ENCODE results near the gene FAM107B. TPM values are rescaled to one million over a fixed set of nuclear protein-coding genes. Genes with fewer than 3 reads are reported as not detected.

FAM107B gene
- total RNA-seq, 1 experiment from 2014 or later, result 41.3 TPM

GRCh38 chr10:14815681-14816080 is 41.0 kb upstream of the FAM107B start:
- intact Hi-C loops (cut with micrococcal nuclease), result no loop called here
- ChIA-PET POLR2A (no interaction called here), CTCF (interaction anchor here (0.6 kb wide), 1 partner anchor 146 kb away, joined by 5 read pairs; no protein-coding TSS in a partner anchor)
- Mint-ChIP-seq H3K9me3 (ENCODE audit: unreplicated experiment) (no peaks in the 10 kb centered on the region), H3K27ac (ENCODE audit: low read depth, unreplicated experiment) (no peak overlapping the region), H3K36me3 (ENCODE audit: insufficient read depth, unreplicated experiment) (no peaks in the 10 kb centered on the region), H3K27me3 (ENCODE audit: insufficient read depth, unreplicated experiment) (no peaks in the 10 kb centered on the region), H3K4me3 (ENCODE audit: unreplicated experiment) (no peak overlapping the region), H3K4me1 (ENCODE audit: insufficient read depth, unreplicated experiment) (peaks cover 7% of the 10 kb centered on the region)
- no peak for DNase-seq (ENCODE audit: unreplicated experiment)
- no peak for TF ChIP-seq CTCF (IDR thresholded peaks at IDR 0.05; ENCODE audit: unreplicated experiment)
- no TSS peak for BruUV-seq (replicated peaks)

GRCh38 chr10:14812271-14812670 is 37.6 kb upstream of the FAM107B start:
- Mint-ChIP-seq H3K9me3 (ENCODE audit: unreplicated experiment) (no peaks in the 10 kb centered on the region), H3K36me3 (ENCODE audit: insufficient read depth, unreplicated experiment) (no peaks in the 10 kb centered on the region), H3K4me1 (ENCODE audit: insufficient read depth, unreplicated experiment) (no peaks in the 10 kb centered on the region), H3K27ac (ENCODE audit: low read depth, unreplicated experiment) (no peak overlapping the region), H3K4me3 (ENCODE audit: unreplicated experiment) (no peak overlapping the region), H3K27me3 (ENCODE audit: insufficient read depth, unreplicated experiment) (no peaks in the 10 kb centered on the region)
- TF ChIP-seq CTCF (IDR thresholded peaks at IDR 0.05; ENCODE audit: unreplicated experiment), result no peak
- intact Hi-C loops (cut with micrococcal nuclease), result no loop called here
- BruUV-seq (replicated peaks), result no TSS peak
- no peak for DNase-seq (ENCODE audit: unreplicated experiment)
- ChIA-PET CTCF (interaction anchor here (0.6 to 2.6 kb wide), 3 partner anchors 11 to 838 kb away, joined by 3 to 11 read pairs (median 5); no protein-coding TSS in a partner anchor), POLR2A (no interaction called here)

GRCh38 chr10:14810969-14811953 is 36.6 kb upstream of the FAM107B start:
- no peak for TF ChIP-seq CTCF (IDR thresholded peaks at IDR 0.05; ENCODE audit: unreplicated experiment)
- no peaks in the 10 kb centered on the region for H3K4me1 Mint-ChIP-seq (ENCODE audit: insufficient read depth, unreplicated experiment)
- CTCF ChIA-PET, result interaction anchor here (0.8 to 1.3 kb wide), 3 partner anchors 11 to 159 kb away, joined by 3 to 6 read pairs (median 5); no protein-coding TSS in a partner anchor
- intact Hi-C loops (cut with micrococcal nuclease), result no loop called here
- no peak overlapping the region for H3K27ac Mint-ChIP-seq (ENCODE audit: low read depth, unreplicated experiment)
- DNase-seq (ENCODE audit: unreplicated experiment), result no peak
- no peaks in the 10 kb centered on the region for H3K27me3 Mint-ChIP-seq (ENCODE audit: insufficient read depth, unreplicated experiment)
- H3K4me3 Mint-ChIP-seq (ENCODE audit: unreplicated experiment), result no peak overlapping the region
- POLR2A ChIA-PET, result no interaction called here
- BruUV-seq (replicated peaks), result no TSS peak
- H3K9me3 Mint-ChIP-seq (ENCODE audit: unreplicated experiment), result no peaks in the 10 kb centered on the region
- H3K36me3 Mint-ChIP-seq (ENCODE audit: insufficient read depth, unreplicated experiment), result no peaks in the 10 kb centered on the region

- Mint-ChIP-seq H3K27ac (ENCODE audit: low read depth, unreplicated experiment) (no peak overlapping the region), H3K36me3 (ENCODE audit: insufficient read depth, unreplicated experiment) (no peaks in the 10 kb centered on the region), H3K9me3 (ENCODE audit: unreplicated experiment) (no peaks in the 10 kb centered on the region), H3K27me3 (ENCODE audit: insufficient read depth, unreplicated experiment) (no peaks in the 10 kb centered on the region), H3K4me3 (ENCODE audit: unreplicated experiment) (no peak overlapping the region), H3K4me1 (ENCODE audit: insufficient read depth, unreplicated experiment) (no peaks in the 10 kb centered on the region)
- ChIA-PET CTCF (no interaction called here), POLR2A (no interaction called here)
- no peak for DNase-seq (ENCODE audit: unreplicated experiment)
- TF ChIP-seq CTCF (IDR thresholded peaks at IDR 0.05; ENCODE audit: unreplicated experiment), result no peak
- intact Hi-C loops (cut with micrococcal nuclease), result no loop called here
- BruUV-seq (replicated peaks), result no TSS peak
Measured at GRCh38 chr10:14806318-14806717, 31.6 kb upstream of the FAM107B start.
